HFFc6 (cell line): ENCODE data around the gene TSPAN18. TPM values are rescaled to one million over a fixed set of nuclear protein-coding genes. Genes with fewer than 3 reads are reported as not detected.

Experiments used
- DNase-seq: peaks from one replicate; pipeline ENCODE4 v3.0.0-alpha.2; 2018
- H3K27ac Mint-ChIP-seq: 2 replicates; pipeline ENCODE4 v1.8.0; 2020; ENCODE audit warnings: mild to moderate bottlenecking, mixed read lengths
- H3K27me3 Mint-ChIP-seq: 2 replicates; pipeline ENCODE4 v1.8.0; 2021; ENCODE audit warnings: mild to moderate bottlenecking, moderate library complexity, mixed read lengths; ENCODE audit not compliant: insufficient read depth
- H3K36me3 Mint-ChIP-seq: 2 replicates; pipeline ENCODE4 v1.8.0; 2021; ENCODE audit warnings: low read depth, mixed read lengths
- H3K4me1 Mint-ChIP-seq: 2 replicates; pipeline ENCODE4 v1.8.0; 2020; ENCODE audit warnings: low read depth, mixed read lengths
- H3K4me3 Mint-ChIP-seq: 2 replicates; pipeline ENCODE4 v1.8.0; 2020; ENCODE audit warnings: mild to moderate bottlenecking, moderate library complexity, mixed read lengths
- H3K9me3 Mint-ChIP-seq: 2 replicates; pipeline ENCODE4 v1.8.0; 2020; ENCODE audit warnings: mild to moderate bottlenecking, mixed read lengths
- CTCF ChIP-seq: fragments of 200-600 bp; sonication (generic); IDR thresholded peaks from 2 replicates; pipeline ENCODE4 v1.5.0; 2021; ENCODE audit warnings: antibody characterized with exemption, mild to moderate bottlenecking
- total RNA-seq, 6 experiments: library from RNA; stranded (reverse); fragmentation: NEBNext Ultra II Directional; extraction: Animal tissue kit (Norgen Biotek cat#: 25700); gene quantifications; 2 replicates in 1 of 6; 3 replicates in 5 of 6; pipeline ENCODE4 v1.2.3, GENCODE V29; 2021

TSPAN18 gene
- total RNA-seq, 6 experiments from 2014 or later = 0.09 TPM; not detected in 5

DNA sequence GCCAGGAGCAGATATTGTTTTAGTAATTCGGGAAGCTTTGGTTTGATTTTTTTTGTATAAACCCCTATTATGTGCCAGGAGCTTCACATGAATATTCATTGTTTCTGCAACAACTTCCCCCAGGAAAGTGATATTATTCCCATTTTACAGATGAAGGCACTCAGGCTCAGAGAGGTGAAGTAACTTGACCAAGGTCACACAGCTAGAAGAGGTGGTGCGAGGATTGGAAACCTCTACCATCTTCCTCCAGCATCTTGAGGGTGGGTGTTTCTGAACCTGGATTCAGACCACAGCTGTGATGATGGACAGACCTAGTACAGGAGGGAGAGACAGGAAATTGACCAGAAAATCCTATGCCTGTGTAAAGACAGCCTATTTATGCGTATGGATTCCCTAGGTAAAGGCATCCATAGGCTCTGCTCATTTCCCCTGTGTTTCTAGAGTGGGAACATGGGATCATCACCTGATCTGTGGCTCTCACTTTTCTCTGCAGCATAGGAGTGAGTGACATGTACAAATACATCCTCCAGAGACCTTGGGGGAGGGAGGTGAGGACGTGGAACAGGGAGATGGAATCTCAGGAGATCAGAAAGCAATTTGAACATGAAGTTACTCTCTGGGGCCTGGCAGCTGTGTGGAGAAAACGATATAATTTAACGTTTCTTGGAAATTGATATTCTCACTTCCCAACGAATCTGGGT, 81.4 kb downstream of the TSPAN18 start:
- H3K27me3 Mint-ChIP-seq = peaks cover 52% of the 10 kb centered on the region
- no peak for DNase-seq
- peaks cover 12% of the 10 kb centered on the region; the same call in 1 of the 2 replicates for H3K4me1 Mint-ChIP-seq
- no peaks in the 10 kb centered on the region for H3K36me3 Mint-ChIP-seq
- no peak overlapping the region for H3K4me3 Mint-ChIP-seq
- no peak for TF ChIP-seq CTCF
- no peaks in the 10 kb centered on the region for H3K9me3 Mint-ChIP-seq
- no peak overlapping the region for H3K27ac Mint-ChIP-seq

- H3K4me3 Mint-ChIP-seq = no peak overlapping the region
- no peak for TF ChIP-seq CTCF
Observed at GRCh38 chr11:44809283-44809682, 82.5 kb downstream of the TSPAN18 start.

DNA sequence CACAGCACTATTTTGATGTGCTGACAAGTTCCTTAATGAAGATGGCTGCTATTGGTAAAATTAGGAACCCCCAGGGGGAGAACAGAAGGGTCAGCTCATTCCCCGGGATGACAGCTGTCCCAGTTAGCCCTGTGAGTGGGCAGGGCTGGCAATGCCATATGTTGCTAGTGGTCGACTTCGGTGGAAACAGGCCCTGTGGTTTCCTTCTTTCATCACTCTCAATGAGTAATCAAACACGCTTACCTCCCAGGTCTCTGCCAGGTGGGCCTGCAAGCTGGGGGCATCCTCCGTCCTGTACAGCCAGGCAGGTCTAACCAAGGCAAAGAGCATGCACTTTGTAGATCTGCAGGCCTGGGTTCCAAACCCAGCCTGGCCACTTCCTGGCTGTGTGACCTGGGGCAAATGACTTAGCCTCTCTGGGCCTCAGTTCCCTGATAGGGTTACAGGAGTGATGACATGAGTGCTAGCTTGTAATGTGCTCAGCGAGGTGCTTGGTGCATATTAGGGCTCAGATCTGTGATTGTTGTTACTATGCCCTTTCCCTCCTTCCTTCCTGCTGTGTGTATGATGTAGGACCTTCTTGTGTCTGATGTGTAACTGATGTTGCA, 85.2 kb downstream of the TSPAN18 start:
- peaks cover 14% of the 10 kb centered on the region; the same call in 1 of the 2 replicates for H3K4me1 Mint-ChIP-seq

More at GRCh38 chr11:44809283-44809682, 82.5 kb downstream of the TSPAN18 start:
- peaks cover 47% of the 10 kb centered on the region for H3K27me3 Mint-ChIP-seq
- no peaks in the 10 kb centered on the region for H3K9me3 Mint-ChIP-seq
- peaks cover 12% of the 10 kb centered on the region; the same call in 1 of the 2 replicates for H3K4me1 Mint-ChIP-seq
- no peak overlapping the region for H3K27ac Mint-ChIP-seq
- DNase-seq = no peak
- no peaks in the 10 kb centered on the region for H3K36me3 Mint-ChIP-seq

DNA sequence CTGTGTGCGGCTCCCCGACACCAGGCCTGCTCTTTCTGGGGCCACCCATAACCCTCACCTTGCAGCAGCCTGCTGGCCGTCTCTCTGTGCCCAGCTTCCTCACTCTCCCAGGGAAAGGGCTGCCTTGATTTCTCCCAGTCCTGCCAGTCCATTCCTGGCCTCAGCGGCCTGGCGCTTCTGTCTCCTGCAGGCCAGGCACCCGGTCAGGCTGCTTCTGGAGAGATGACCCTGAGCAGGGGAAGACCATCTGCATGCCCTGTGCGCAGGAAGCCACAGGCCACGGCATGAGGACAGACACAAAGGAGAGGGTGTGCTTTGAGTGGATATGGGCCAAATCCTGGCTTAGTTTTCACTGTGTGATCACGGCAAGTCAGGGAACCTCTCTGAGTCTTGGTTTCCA, 86.2 kb downstream of the TSPAN18 start:
- Mint-ChIP-seq H3K9me3 (peaks cover 4% of the 10 kb centered on the region), H3K27me3 (peaks cover 45% of the 10 kb centered on the region), H3K27ac (no peak overlapping the region), H3K4me1 (peaks cover 20% of the 10 kb centered on the region), H3K36me3 (peaks cover 9% of the 10 kb centered on the region), H3K4me3 (no peak overlapping the region)
- DNase-seq = no peak
- no peak for TF ChIP-seq CTCF

More for the DNA sequence above, 85.2 kb downstream of the TSPAN18 start:
- Mint-ChIP-seq H3K9me3 (no peaks in the 10 kb centered on the region), H3K27me3 (peaks cover 42% of the 10 kb centered on the region), H3K27ac (no peak overlapping the region), H3K36me3 (0 out of 2 replicates have a peak, but pooled peaks cover 4% of the 10 kb centered on the region), H3K4me3 (no peak overlapping the region)
- TF ChIP-seq CTCF = no peak
- no peak for DNase-seq

DNA sequence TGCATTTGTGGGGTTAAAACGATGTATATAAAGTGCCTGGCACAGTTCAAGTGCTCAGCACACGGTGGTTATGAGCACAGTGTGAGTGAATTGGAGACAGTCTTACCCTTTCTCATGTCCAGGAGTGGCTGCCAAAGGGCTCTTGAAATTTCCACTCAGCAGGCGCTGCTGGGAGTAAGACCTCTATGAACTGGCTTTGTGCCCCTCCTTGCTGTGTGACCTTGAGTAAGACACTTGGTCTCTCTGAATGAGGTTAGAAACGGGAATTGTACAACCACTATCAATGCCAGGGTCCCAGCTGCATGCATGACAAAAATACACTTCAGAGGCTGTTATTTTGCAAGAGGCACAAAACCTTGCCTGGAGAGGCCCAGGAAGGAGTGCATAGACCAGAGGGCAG, 86.6 kb downstream of the TSPAN18 start:
- Mint-ChIP-seq H3K4me1 (peaks cover 20% of the 10 kb centered on the region), H3K4me3 (no peak overlapping the region), H3K9me3 (peaks cover 4% of the 10 kb centered on the region), H3K27ac (no peak overlapping the region), H3K36me3 (peaks cover 9% of the 10 kb centered on the region), H3K27me3 (peaks cover 42% of the 10 kb centered on the region)
- no peak for TF ChIP-seq CTCF
- no peak for DNase-seq
